CD4-positive, alpha-beta T cell (primary cell): ENCODE measurements around the gene HCFC1R1. TPM values are rescaled to one million over a fixed set of nuclear protein-coding genes. Genes with fewer than 3 reads are reported as not detected.

ENCODE experiments used
- ATAC-seq: fragments of 200-7000 bp; cut with Tn5 transposase; one replicate; pipeline ENCODE4 v1.10.0; 2022; ENCODE audit warnings: mild to moderate bottlenecking; ENCODE audit not compliant: poor library complexity
- CTCF ChIA-PET: fragments of 350-600 bp; sonication (Branson Sonifier 250); formaldehyde crosslinking; loops from one replicate; lab custom pipeline; 2021; ENCODE audit warnings: antibody characterized with exemption, inconsistent platforms; lab: Charles Lee
- POLR2A ChIA-PET: fragments of 350-600 bp; sonication (Branson Sonifier 250); formaldehyde crosslinking; loops from one replicate; lab custom pipeline; 2021; ENCODE audit warnings: antibody characterized with exemption, inconsistent platforms; lab: Charles Lee
- DNase-seq, 14 experiments: peaks; one replicate each; pipeline ENCODE4 v3.0.0-alpha.2; 2013 to 2020; ENCODE audit warnings: mixed read lengths in 2 of 14
- H3K27ac ChIP-seq, 2 donors: one replicate each; pipeline versions ENCODE4 v1.5.1 to v1.7.0; 2013; ENCODE audit warnings: low read length in 2 of 2, low read depth in 1 of 2, mild to moderate bottlenecking in 1 of 2
- H3K27me3 ChIP-seq, 2 experiments: 1 replicate in 1 of 2; 2 replicates in 1 of 2; pipeline versions ENCODE4 v1.6.1 to v1.7.0; 2013; ENCODE audit warnings: low read length in 2 of 2, control low read depth in 1 of 2, mild to moderate bottlenecking in 1 of 2, moderate library complexity in 1 of 2; ENCODE audit not compliant: insufficient read depth in 2 of 2, control insufficient read depth in 1 of 2
- H3K36me3 ChIP-seq: one replicate; pipeline ENCODE4 v1.6.1; 2013; ENCODE audit warnings: low read length, control low read depth; ENCODE audit not compliant: insufficient read depth
- H3K4me1 ChIP-seq: one replicate; pipeline ENCODE4 v1.6.1; 2013; ENCODE audit warnings: low read length, control low read depth; ENCODE audit not compliant: insufficient read depth
- H3K4me3 ChIP-seq: one replicate; pipeline ENCODE4 v1.5.1; 2013; ENCODE audit warnings: mild to moderate bottlenecking, low read length, moderate library complexity
- H3K9me3 ChIP-seq, 2 experiments: 1 replicate in 1 of 2; 2 replicates in 1 of 2; pipeline versions ENCODE4 v1.6.1 to v1.7.0; 2013; ENCODE audit warnings: low read length in 2 of 2, mild to moderate bottlenecking in 2 of 2, control low read depth in 1 of 2, moderate library complexity in 1 of 2; ENCODE audit not compliant: control insufficient read depth in 1 of 2, insufficient read depth in 1 of 2
- H3K27ac Mint-ChIP-seq: one replicate; pipeline ENCODE4 v1.8.0; 2020; ENCODE audit warnings: mixed read lengths
- H3K27me3 Mint-ChIP-seq: one replicate; pipeline ENCODE4 v1.8.0; 2021; ENCODE audit warnings: mixed read lengths
- H3K36me3 Mint-ChIP-seq: one replicate; pipeline ENCODE4 v1.8.0; 2021; ENCODE audit warnings: low read depth, mixed read lengths
- H3K4me1 Mint-ChIP-seq: one replicate; pipeline ENCODE4 v1.8.0; 2021; ENCODE audit warnings: low read depth, mixed read lengths
- H3K4me3 Mint-ChIP-seq: one replicate; pipeline ENCODE4 v1.8.0; 2020; ENCODE audit warnings: mild to moderate bottlenecking, mixed read lengths
- H3K9me3 Mint-ChIP-seq: one replicate; pipeline ENCODE4 v1.8.0; 2020; ENCODE audit warnings: mixed read lengths
- intact Hi-C, 2 experiments: fragments of 100-400 bp; cut with DNase I in 1 of 2; cut with micrococcal nuclease in 1 of 2; formaldehyde crosslinking; loops; one replicate each; pipeline versions ENCODE4 v1.15.1 to v1.9.0; 2023 to 2025; cut with DNase I, micrococcal nuclease
- total RNA-seq, 174 experiments: library from RNA in 2 of 174; stranded (reverse) in 2 of 174; gene quantifications; one replicate each; pipeline ENCODE4 v1.2.3 and lab custom pipeline; 2021 to 2026
- TF ChIP-seq, protein P1 (sequence below): fragments of 200-600 bp; IDR thresholded peaks from one replicate; pipeline ENCODE4 v1.8.0; 2022; ENCODE audit warnings: antibody characterized with exemption, mild to moderate bottlenecking

HCFC1R1 gene
- total RNA-seq, 2 experiments from 2014 or later, result 8.9 to 11.0 TPM

- no peak within 1 kb of the TSS for H3K27ac Mint-ChIP-seq
- ChIA-PET CTCF (interaction anchor here (0.7 kb wide), 1 partner anchor 536 kb away, joined by 3 read pairs; no protein-coding TSS in a partner anchor), POLR2A (interaction anchor here (0.6 kb wide), 1 partner anchor 22 kb away, joined by 4 read pairs; no protein-coding TSS in a partner anchor)
- Histone ChIP-seq H3K4me3 (no peak within 1 kb of the TSS), H3K4me1 (peaks cover 16% of the 10 kb centered on the region), H3K9me3 (peaks cover 0 to 25% of the 10 kb centered on the region in 2 experiments), H3K36me3 (no peaks in the 10 kb centered on the region), H3K27me3 (peaks cover 66 to 82% of the 10 kb centered on the region in 2 experiments), H3K27ac (no peak within 1 kb of the TSS)
- ATAC-seq, result no peak
- intact Hi-C loops, result no loop called here
- H3K4me3 Mint-ChIP-seq, result peak within 1 kb of the TSS; percentile 37
- H3K9me3 Mint-ChIP-seq, result no peaks in the 10 kb centered on the region
- H3K27me3 Mint-ChIP-seq, result peaks cover 83% of the 10 kb centered on the region
- TF ChIP-seq, protein P1, sequence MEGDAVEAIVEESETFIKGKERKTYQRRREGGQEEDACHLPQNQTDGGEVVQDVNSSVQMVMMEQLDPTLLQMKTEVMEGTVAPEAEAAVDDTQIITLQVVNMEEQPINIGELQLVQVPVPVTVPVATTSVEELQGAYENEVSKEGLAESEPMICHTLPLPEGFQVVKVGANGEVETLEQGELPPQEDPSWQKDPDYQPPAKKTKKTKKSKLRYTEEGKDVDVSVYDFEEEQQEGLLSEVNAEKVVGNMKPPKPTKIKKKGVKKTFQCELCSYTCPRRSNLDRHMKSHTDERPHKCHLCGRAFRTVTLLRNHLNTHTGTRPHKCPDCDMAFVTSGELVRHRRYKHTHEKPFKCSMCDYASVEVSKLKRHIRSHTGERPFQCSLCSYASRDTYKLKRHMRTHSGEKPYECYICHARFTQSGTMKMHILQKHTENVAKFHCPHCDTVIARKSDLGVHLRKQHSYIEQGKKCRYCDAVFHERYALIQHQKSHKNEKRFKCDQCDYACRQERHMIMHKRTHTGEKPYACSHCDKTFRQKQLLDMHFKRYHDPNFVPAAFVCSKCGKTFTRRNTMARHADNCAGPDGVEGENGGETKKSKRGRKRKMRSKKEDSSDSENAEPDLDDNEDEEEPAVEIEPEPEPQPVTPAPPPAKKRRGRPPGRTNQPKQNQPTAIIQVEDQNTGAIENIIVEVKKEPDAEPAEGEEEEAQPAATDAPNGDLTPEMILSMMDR, result no peak
- H3K4me1 Mint-ChIP-seq, result peaks cover 13% of the 10 kb centered on the region
- DNase-seq, result no peak
- H3K36me3 Mint-ChIP-seq, result no peaks in the 10 kb centered on the region
These were observed 13.1 kb upstream of the HCFC1R1 start, which contains the start of gene BICDL2 for GRCh38 chr16:3036726-3037315. Gene BICDL2 (minus strand): TSS chr16:3036944. CDS start chr16:3035496, 1,448 bp downstream.

GRCh38 chr16:3035972-3036725, 12.4 kb upstream of the HCFC1R1 start:
- H3K36me3 Mint-ChIP-seq, result no peaks in the 10 kb centered on the region
- Histone ChIP-seq H3K4me1 (peaks cover 19% of the 10 kb centered on the region), H3K9me3 (peaks cover 0 to 25% of the 10 kb centered on the region in 2 experiments), H3K27ac (no peak overlapping the region), H3K4me3 (no peak overlapping the region), H3K36me3 (no peaks in the 10 kb centered on the region), H3K27me3 (peaks cover 68 to 77% of the 10 kb centered on the region in 2 experiments)
- TF ChIP-seq, protein P1, result no peak
- H3K27ac Mint-ChIP-seq, result no peak overlapping the region
- H3K27me3 Mint-ChIP-seq, result peaks cover 85% of the 10 kb centered on the region
- no peaks in the 10 kb centered on the region for H3K9me3 Mint-ChIP-seq
- DNase-seq, result no peak
- no peak for ATAC-seq
- intact Hi-C loops, result no loop called here
- ChIA-PET POLR2A (no interaction called here), CTCF (no interaction called here)
- H3K4me3 Mint-ChIP-seq, result no peak overlapping the region
- peaks cover 17% of the 10 kb centered on the region for H3K4me1 Mint-ChIP-seq

DNA sequence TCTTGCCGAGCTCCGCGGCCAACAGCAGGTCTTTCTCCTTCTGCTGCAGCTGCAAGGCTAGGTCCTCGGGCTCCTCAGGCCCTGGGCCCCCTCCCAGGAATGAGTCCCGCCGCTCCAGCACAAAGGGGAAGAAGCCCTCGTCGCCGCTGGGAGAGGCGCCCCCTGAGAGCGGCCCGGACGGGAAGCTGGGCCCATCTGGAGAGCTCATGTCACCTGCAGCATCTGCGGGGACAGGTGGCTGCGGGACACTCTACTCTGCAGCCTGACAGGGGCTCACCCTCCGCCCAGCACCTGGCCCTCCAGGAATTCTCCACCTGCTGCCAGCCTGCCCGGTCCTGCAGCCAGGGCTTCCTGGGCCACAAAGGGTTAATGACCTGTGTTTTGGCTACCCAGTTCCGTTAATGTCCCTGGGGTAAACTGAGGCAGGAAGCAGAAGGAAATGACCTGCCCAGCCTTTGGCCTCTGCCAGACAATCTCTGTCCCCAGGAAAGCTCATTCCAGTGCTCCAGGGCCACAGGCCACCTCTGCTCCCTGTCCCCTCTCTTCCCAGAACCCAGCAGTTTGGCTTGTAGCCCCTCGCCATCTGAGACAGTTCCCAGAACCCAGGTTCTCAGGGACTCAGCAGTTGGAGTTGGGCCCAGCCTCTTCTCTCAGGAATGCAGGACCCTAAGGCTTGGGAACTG, 11.7 kb upstream of the HCFC1R1 start:
- Histone ChIP-seq H3K27ac (no peak overlapping the region), H3K4me3 (no peak overlapping the region), H3K36me3 (no peaks in the 10 kb centered on the region), H3K27me3 (peaks cover 72 to 82% of the 10 kb centered on the region in 2 experiments), H3K4me1 (peaks cover 20% of the 10 kb centered on the region), H3K9me3 (peaks cover 0 to 25% of the 10 kb centered on the region in 2 experiments)
- H3K9me3 Mint-ChIP-seq, result no peaks in the 10 kb centered on the region
- peaks cover 17% of the 10 kb centered on the region for H3K4me1 Mint-ChIP-seq
- H3K36me3 Mint-ChIP-seq, result no peaks in the 10 kb centered on the region
- no peak overlapping the region for H3K27ac Mint-ChIP-seq
- intact Hi-C loops, result no loop called here
- ChIA-PET CTCF (interaction anchor here (1.2 to 3.0 kb wide), 2 partner anchors 94 to 1218 kb away, joined by 3 to 14 read pairs; no protein-coding TSS in a partner anchor), POLR2A (interaction anchor here (1.0 to 2.1 kb wide), 2 partner anchors 10 to 94 kb away, joined by 3 to 7 read pairs; no protein-coding TSS in a partner anchor)
- no peak overlapping the region for H3K4me3 Mint-ChIP-seq
- TF ChIP-seq, protein P1, result no peak
- H3K27me3 Mint-ChIP-seq, result peaks cover 80% of the 10 kb centered on the region
- DNase-seq (peak in 1 of 14 experiments; percentile 23), ATAC-seq (no peak)
